Ascending aorta (tissue), 2 donors: ENCODE measurements around the gene SLC44A5. TPM values are rescaled to one million over a fixed set of nuclear protein-coding genes. Genes with fewer than 3 reads are reported as not detected.
"Not testable (repeated sequence)": the region's sequence is repeated elsewhere in the genome, so short reads cannot be mapped to it uniquely, and the experiment has no call there.

Experiments
- DNase-seq, 2 donors: peaks; one replicate each; pipeline ENCODE4 v3.0.0-alpha.2; 2019; ENCODE audit warnings: low spot score in 2 of 2
- H3K27ac ChIP-seq, 2 donors: fragments of 200-600 bp; sonication (generic); one replicate each; pipeline ENCODE4 v1.5.1; 2016 to 2017; ENCODE audit warnings: mild to moderate bottlenecking in 1 of 2
- H3K27me3 ChIP-seq: fragments of 200-600 bp; sonication (generic); one replicate; pipeline ENCODE4 v1.5.1; 2017
- H3K36me3 ChIP-seq, 2 donors: fragments of 200-600 bp; sonication (generic); one replicate each; pipeline ENCODE4 v1.5.1; 2016
- H3K4me1 ChIP-seq, 2 donors: fragments of 200-600 bp; sonication (generic); one replicate each; pipeline ENCODE4 v1.5.1; 2016 to 2017; ENCODE audit warnings: mild to moderate bottlenecking in 1 of 2
- H3K4me3 ChIP-seq, 2 donors: fragments of 200-600 bp; sonication (generic); one replicate each; pipeline ENCODE4 v1.5.1; 2016 to 2017; ENCODE audit warnings: mild to moderate bottlenecking in 1 of 2
- H3K9me3 ChIP-seq, 2 donors: fragments of 200-600 bp; sonication (generic); one replicate each; pipeline ENCODE4 v1.5.1; 2016
- intact Hi-C: fragments of 100-400 bp; cut with DNase I; formaldehyde crosslinking; loops from one replicate; pipeline ENCODE4 v1.15.1; 2023
- total RNA-seq: library from RNA; depleted of rRNA; stranded (reverse); fragments of >200 nt; gene quantifications from one replicate; pipeline ENCODE4 v1.1.0, GENCODE V29; 2016
- TF ChIP-seq, protein P1 (sequence below), 3 experiments: fragments of 200-600 bp in 2 of 3; fragments of 450-650 bp in 1 of 3; sonication (generic) in 2 of 3; IDR thresholded peaks; one replicate each; pipeline ENCODE4 v1.5.1; 2016 to 2019; ENCODE audit warnings: antibody characterized with exemption in 3 of 3, mild to moderate bottlenecking in 1 of 3, moderate library complexity in 1 of 3

Gene SLC44A5
- total RNA-seq, 1 donor from 2014 or later, result not detected

GRCh38 chr1:75400716-75401115, 210.2 kb downstream of the SLC44A5 start:
- intact Hi-C loops, result no loop called here
- no peak for DNase-seq

DNA sequence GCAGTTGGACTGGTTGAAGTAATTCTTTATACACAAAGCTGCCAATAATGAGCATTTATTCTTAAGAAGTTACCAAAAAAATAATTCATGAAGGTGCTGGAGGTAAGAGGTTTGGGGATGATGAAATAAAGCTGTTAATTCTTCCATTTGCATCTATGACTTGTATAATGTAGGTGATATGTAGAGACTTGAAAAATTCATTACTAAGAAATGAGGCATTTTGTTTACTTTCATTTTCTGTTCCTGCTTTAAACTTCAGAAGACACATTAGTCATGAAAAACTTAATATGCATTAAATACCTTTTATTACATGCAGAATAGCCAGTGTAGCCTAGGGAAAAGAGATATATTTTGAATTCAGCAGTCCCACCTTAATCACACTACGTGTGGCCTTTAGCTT, 214.2 kb downstream of the SLC44A5 start:
- peaks cover 0 to 3% of the 10 kb centered on the region in 2 donors for H3K9me3 ChIP-seq
- H3K36me3 ChIP-seq, result no peaks in the 10 kb centered on the region
- intact Hi-C loops, result no loop called here
- no peak overlapping the region for H3K27ac ChIP-seq
- no peak overlapping the region for H3K4me3 ChIP-seq
- H3K4me1 ChIP-seq, result no peaks in the 10 kb centered on the region
- no peak for DNase-seq
- TF ChIP-seq, protein P1, sequence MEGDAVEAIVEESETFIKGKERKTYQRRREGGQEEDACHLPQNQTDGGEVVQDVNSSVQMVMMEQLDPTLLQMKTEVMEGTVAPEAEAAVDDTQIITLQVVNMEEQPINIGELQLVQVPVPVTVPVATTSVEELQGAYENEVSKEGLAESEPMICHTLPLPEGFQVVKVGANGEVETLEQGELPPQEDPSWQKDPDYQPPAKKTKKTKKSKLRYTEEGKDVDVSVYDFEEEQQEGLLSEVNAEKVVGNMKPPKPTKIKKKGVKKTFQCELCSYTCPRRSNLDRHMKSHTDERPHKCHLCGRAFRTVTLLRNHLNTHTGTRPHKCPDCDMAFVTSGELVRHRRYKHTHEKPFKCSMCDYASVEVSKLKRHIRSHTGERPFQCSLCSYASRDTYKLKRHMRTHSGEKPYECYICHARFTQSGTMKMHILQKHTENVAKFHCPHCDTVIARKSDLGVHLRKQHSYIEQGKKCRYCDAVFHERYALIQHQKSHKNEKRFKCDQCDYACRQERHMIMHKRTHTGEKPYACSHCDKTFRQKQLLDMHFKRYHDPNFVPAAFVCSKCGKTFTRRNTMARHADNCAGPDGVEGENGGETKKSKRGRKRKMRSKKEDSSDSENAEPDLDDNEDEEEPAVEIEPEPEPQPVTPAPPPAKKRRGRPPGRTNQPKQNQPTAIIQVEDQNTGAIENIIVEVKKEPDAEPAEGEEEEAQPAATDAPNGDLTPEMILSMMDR (IDR thresholded peaks at IDR 0.05), result no peak
- H3K27me3 ChIP-seq, result no peaks in the 10 kb centered on the region

More at GRCh38 chr1:75400716-75401115, 210.2 kb downstream of the SLC44A5 start:
- TF ChIP-seq, protein P1 (IDR thresholded peaks at IDR 0.05), result no peak
- no peaks in the 10 kb centered on the region for H3K9me3 ChIP-seq
- no peaks in the 10 kb centered on the region for H3K27me3 ChIP-seq
- H3K4me3 ChIP-seq, result no peak overlapping the region
- no peak overlapping the region for H3K27ac ChIP-seq
- H3K4me1 ChIP-seq, result no peaks in the 10 kb centered on the region
- no peaks in the 10 kb centered on the region for H3K36me3 ChIP-seq

DNA sequence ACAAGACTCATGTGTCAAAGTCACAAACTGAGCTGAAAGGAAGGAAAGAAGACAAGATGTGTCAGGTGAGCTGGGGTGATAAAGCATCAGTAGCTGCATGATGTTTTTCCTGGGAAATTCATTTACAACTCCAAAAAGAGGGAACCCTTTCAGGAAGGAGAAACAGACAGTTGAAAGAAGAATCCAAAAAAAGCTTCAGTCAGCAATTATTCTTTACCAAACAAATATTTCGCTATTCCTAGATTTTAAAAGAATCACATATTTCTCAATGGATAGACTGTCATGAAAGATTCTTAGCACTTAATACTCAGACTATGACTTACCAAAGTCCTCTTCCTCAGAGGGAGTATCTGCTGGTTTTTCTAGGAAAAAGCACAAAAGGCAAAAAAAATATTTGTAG, 214.7 kb downstream of the SLC44A5 start:
- intact Hi-C loops, result no loop called here
- no peaks in the 10 kb centered on the region for H3K27me3 ChIP-seq
- H3K9me3 ChIP-seq, result peaks cover 0 to 8% of the 10 kb centered on the region in 2 donors
- no peak for DNase-seq
- no peak overlapping the region for H3K27ac ChIP-seq
- TF ChIP-seq, protein P1 (IDR thresholded peaks at IDR 0.05), result no peak
- H3K4me3 ChIP-seq, result no peak overlapping the region
- no peaks in the 10 kb centered on the region for H3K36me3 ChIP-seq
- no peaks in the 10 kb centered on the region for H3K4me1 ChIP-seq

GRCh38 chr1:75394386-75395139, 216.4 kb downstream of the SLC44A5 start:
- H3K27ac ChIP-seq, result no peak overlapping the region
- intact Hi-C loops, result no loop called here
- no peaks in the 10 kb centered on the region for H3K36me3 ChIP-seq
- peaks cover 0 to 9% of the 10 kb centered on the region in 2 donors for H3K9me3 ChIP-seq
- no peaks in the 10 kb centered on the region for H3K4me1 ChIP-seq
- DNase-seq, result no peak
- no peaks in the 10 kb centered on the region for H3K27me3 ChIP-seq
- TF ChIP-seq, protein P1 (IDR thresholded peaks at IDR 0.05), result no peak
- no peak overlapping the region for H3K4me3 ChIP-seq

- DNase-seq, result no peak
- TF ChIP-seq, protein P1 (IDR thresholded peaks at IDR 0.05), result no peak
- Histone ChIP-seq H3K27ac (no peak overlapping the region), H3K36me3 (no peaks in the 10 kb centered on the region), H3K9me3 (peaks cover 0 to 9% of the 10 kb centered on the region in 2 donors), H3K27me3 (no peaks in the 10 kb centered on the region), H3K4me3 (no peak overlapping the region), H3K4me1 (no peaks in the 10 kb centered on the region)
- intact Hi-C loops, result no loop called here
Observed at GRCh38 chr1:75392278-75392677, 218.6 kb downstream of the SLC44A5 start.

GRCh38 chr1:75375476-75376447, 235.2 kb downstream of the SLC44A5 start:
- intact Hi-C loops, H3K4me1 ChIP-seq, H3K9me3 ChIP-seq, H3K36me3 ChIP-seq, H3K27ac ChIP-seq, DNase-seq, H3K27me3 ChIP-seq, H3K4me3 ChIP-seq: not testable (repeated sequence)
